GM12873 (cell line): ENCODE data around the gene EIF2D.

Experiments
- CTCF ChIP-seq: IDR thresholded peaks from 2 replicates; pipeline ENCODE4 v1.5.1; 2012; ENCODE audit warnings: low read depth, mild to moderate bottlenecking, moderate library complexity, low read length, control low read depth; ENCODE audit not compliant: insufficient read depth; ENCODE audit errors: missing control alignments

Gene EIF2D

DNA sequence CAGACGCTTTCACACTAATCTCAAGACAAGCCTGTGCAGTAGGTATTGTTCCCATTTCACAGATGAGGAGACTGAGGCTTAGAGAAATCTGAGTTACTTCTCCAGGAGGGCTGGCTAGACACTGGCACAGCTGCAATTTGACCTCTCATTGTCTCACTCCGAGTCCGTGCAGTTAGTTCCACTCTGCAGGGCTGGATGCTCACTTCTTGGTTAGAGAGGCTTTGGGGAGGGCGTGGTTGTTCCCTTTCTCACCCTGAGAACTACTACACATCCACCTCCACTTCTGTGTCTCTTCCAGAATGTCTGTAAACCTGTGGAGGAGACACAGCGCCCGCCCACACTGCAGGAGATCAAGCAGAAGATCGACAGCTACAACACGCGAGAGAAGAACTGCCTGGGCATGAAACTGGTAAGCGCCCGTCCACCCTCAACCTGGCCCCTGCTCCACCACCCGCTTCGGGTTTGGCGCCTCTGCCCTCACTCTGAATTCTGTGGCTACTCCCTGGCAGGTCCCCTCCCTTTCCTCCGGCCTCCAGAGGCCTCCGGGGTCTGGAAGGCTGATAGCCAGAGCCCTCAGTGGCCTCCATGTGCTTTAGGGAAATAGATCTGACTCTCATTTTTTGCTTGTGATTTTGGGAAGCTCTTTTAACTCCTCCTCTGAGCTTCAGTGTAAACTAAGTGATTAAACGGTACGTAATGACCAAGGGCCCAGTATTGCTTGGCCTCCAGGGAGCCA, 29.1 kb downstream of the EIF2D start:
- no peak for TF ChIP-seq CTCF

GRCh38 chr1:206582537-206582936, 29.7 kb downstream of the EIF2D start:
- TF ChIP-seq CTCF = no peak

- no peak for TF ChIP-seq CTCF
These were observed 30.7 kb downstream of the EIF2D start for GRCh38 chr1:206581571-206581981.

DNA sequence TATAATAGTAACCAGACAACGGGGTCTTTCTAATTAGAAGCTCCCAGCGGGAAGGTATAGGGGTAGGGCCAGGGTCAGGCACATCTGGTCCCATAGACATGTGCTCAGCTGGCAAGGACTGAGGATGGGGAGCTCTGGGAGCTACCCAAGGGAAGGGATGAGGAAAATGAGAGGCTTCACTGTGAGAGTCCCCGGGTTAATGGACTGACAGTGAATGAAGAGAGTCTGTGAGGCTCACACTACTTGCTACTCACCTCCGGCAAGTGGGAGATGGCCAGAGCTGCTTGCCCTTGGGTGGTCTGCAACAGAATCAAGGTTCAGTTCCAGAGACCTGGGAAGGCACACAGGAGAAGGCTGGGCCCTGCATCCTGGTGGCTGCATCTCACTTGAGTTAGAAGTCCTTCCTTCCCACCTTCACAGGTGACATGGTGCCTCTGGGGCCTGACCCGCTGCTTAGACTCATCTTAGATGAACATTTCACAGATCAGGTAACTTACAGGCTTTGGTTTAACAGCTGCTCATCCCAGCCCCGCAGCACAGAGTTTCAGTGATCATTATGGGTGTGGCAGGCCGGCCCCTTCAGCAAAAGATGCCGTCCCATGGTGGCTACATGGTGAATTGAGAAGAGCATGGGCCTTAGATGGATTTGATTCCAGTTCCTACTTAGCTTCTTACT, 31.7 kb downstream of the EIF2D start:
- no peak for TF ChIP-seq CTCF

GRCh38 chr1:206579747-206580437, 32.4 kb downstream of the EIF2D start:
- no peak for TF ChIP-seq CTCF

- no peak for TF ChIP-seq CTCF
These were observed 33.3 kb downstream of the EIF2D start for GRCh38 chr1:206578978-206579374.
